ENCODE measurements around the gene PACSIN2. TPM values are rescaled to one million over a fixed set of nuclear protein-coding genes. Genes with fewer than 3 reads are reported as not detected.

The PACSIN2 gene
- total RNA-seq, 2 experiments from 2014 or later = 35.0 to 35.9 TPM

Other genes starting within 250 kb of the PACSIN2 start
- 10 to 100 TPM; 40.6 to 45.5 TPM for gene ARFGAP3, start 157.9 kb downstream of the PACSIN2 start, total RNA-seq
- gene TTLL1, start 74.2 kb upstream of the PACSIN2 start, total RNA-seq = 1 to 10 TPM; 6.1 to 6.7 TPM
- 1 to 10 TPM; 4.1 to 4.5 TPM for gene BIK, start 95.6 kb upstream of the PACSIN2 start, total RNA-seq
- gene MCAT, start 128.2 kb upstream of the PACSIN2 start, total RNA-seq = 10 to 100 TPM; 14.3 to 15.3 TPM
- gene TSPO, start 136.4 kb upstream of the PACSIN2 start, total RNA-seq = 100 to 1,000 TPM; 131 to 143 TPM
- gene TTLL12, start 172.0 kb upstream of the PACSIN2 start, total RNA-seq = 10 to 100 TPM; 64.4 to 67.0 TPM

Data from activated CD4-positive, alpha-beta memory T cell treated with anti-CD3 and anti-CD28 coated beads for 36 hours (primary cell).